GM12865 (cell line): ENCODE measurements around the gene PDZD2.

Experiments used
- DNase-seq: peaks from one replicate; pipeline ENCODE4 v3.0.0; 2010; ENCODE audit warnings: low read depth
- H3K4me3 ChIP-seq: 2 replicates; pipeline ENCODE4 v1.5.1; 2011; ENCODE audit warnings: mild to moderate bottlenecking, low read depth, low read length, control low read depth
- CTCF ChIP-seq: IDR thresholded peaks from 2 replicates; pipeline ENCODE4 v1.5.1; 2011; ENCODE audit warnings: low read length, control low read depth, low read depth, inconsistent platforms; ENCODE audit not compliant: insufficient read depth; ENCODE audit errors: missing control alignments

PDZD2 gene

GRCh38 chr5:31860726-31861433 is 221.9 kb downstream of the PDZD2 start:
- no peak for TF ChIP-seq CTCF
- no peak overlapping the region for H3K4me3 ChIP-seq
- DNase-seq: no peak

GRCh38 chr5:31861601-31862000 is 222.7 kb downstream of the PDZD2 start:
- no peak for DNase-seq
- no peak for TF ChIP-seq CTCF
- no peak overlapping the region for H3K4me3 ChIP-seq

- no peak for TF ChIP-seq CTCF
- no peak for DNase-seq
- H3K4me3 ChIP-seq: no peak overlapping the region
Measured at GRCh38 chr5:31863991-31864411, 225.1 kb downstream of the PDZD2 start.

- no peak for DNase-seq
- TF ChIP-seq CTCF: no peak
- H3K4me3 ChIP-seq: no peak overlapping the region
Measured at GRCh38 chr5:31866166-31866565, 227.2 kb downstream of the PDZD2 start.

- no peak for DNase-seq
- TF ChIP-seq CTCF: no peak
- no peak overlapping the region for H3K4me3 ChIP-seq
Measured at GRCh38 chr5:31867219-31867618, 228.3 kb downstream of the PDZD2 start.

- no peak overlapping the region for H3K4me3 ChIP-seq
- no peak for DNase-seq
- TF ChIP-seq CTCF: no peak
Measured at GRCh38 chr5:31880449-31880848, 241.5 kb downstream of the PDZD2 start.

GRCh38 chr5:31884896-31885295 is 246.0 kb downstream of the PDZD2 start:
- no peak overlapping the region for H3K4me3 ChIP-seq
- no peak for DNase-seq
- TF ChIP-seq CTCF: no peak
